HepG2 (cell line): ENCODE measurements around the gene ULK4. TPM values are rescaled to one million over a fixed set of nuclear protein-coding genes. Genes with fewer than 3 reads are reported as not detected.

Experiments
- PRPF4 ChIP-seq: fragments of 200-400 bp; formaldehyde crosslinking; IDR thresholded peaks from 2 replicates; pipeline ENCODE4 v1.6.1; 2016; ENCODE audit warnings: low read length, low read depth; ENCODE audit not compliant: poor library complexity, severe bottlenecking
- ZBTB33 ChIP-seq: sonication (generic); formaldehyde crosslinking; IDR thresholded peaks from 2 replicates; pipeline ENCODE4 v1.4.0; 2020; ENCODE audit warnings: missing genetic modification reagents
- ZNF512B ChIP-seq: sonication (generic); formaldehyde crosslinking; IDR thresholded peaks from 2 replicates; pipeline ENCODE4 v1.5.1; 2020; ENCODE audit warnings: missing genetic modification reagents, mild to moderate bottlenecking, borderline replicate concordance
- polyA plus RNA-seq, 8 experiments: library from polyadenylated mRNA; depleted of rRNA in 3 of 8; stranded (reverse) in 7 of 8; unstranded in 1 of 8; fragments of >200 nt; fragmentation: Illumina TruSeq in 4 of 8; extraction: Trizol in 4 of 8; gene quantifications; 2 replicates each; pipeline versions ENCODE4 v1.2.1 to v1.2.3, GENCODE V29; 2011 to 2016; ENCODE audit warnings: low read depth in 4 of 8, missing spikeins in 1 of 8, mixed read lengths in 1 of 8; ENCODE audit not compliant: insufficient read depth in 1 of 8
- total RNA-seq, 5 experiments: library from RNA; depleted of rRNA; stranded (reverse); fragments of >200 nt; fragmentation: Illumina TruSeq; extraction: Trizol; gene quantifications; 2 replicates each; pipeline ENCODE4 v1.2.3, GENCODE V29; 2016; ENCODE audit warnings: low read depth in 1 of 5
- TF ChIP-seq, protein P1 (sequence below): sonication (generic); formaldehyde crosslinking; IDR thresholded peaks from 2 replicates; pipeline ENCODE4 v1.5.1; 2020; ENCODE audit warnings: mild to moderate bottlenecking, missing genetic modification reagents, moderate library complexity

Gene ULK4
- total and polyA plus RNA-seq, 2 of the 13 experiments (the other 11 are each of a cell fraction or from before 2014, with no cell fraction given): 6.7 to 11.8 TPM

DNA sequence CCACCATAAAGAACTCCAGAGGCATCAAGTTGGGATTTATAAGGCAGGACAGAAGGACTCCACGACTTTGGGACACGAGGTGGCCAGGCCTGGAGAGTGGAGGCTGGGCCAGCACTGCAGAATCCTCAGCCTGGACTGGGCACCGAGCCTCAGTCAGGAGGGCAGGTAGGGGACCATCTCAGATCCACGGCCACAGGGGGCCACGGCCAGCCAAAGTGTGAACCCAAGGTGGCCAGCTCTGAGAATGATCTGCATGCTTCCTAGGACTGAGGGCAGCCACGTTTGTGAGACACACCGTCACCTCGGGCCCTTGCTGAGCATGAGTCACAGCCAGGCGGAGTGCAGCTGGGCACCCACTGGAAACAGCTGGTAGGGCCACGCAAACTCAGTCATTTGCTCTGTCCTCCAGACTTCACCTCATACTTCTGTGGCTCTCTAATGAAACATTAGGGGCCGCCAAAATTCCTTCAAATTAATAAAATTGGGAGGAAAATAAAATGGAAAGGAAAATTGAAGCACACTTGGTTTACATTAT is 696.8 kb downstream of the ULK4 start (continued):
- TF ChIP-seq, protein P1, sequence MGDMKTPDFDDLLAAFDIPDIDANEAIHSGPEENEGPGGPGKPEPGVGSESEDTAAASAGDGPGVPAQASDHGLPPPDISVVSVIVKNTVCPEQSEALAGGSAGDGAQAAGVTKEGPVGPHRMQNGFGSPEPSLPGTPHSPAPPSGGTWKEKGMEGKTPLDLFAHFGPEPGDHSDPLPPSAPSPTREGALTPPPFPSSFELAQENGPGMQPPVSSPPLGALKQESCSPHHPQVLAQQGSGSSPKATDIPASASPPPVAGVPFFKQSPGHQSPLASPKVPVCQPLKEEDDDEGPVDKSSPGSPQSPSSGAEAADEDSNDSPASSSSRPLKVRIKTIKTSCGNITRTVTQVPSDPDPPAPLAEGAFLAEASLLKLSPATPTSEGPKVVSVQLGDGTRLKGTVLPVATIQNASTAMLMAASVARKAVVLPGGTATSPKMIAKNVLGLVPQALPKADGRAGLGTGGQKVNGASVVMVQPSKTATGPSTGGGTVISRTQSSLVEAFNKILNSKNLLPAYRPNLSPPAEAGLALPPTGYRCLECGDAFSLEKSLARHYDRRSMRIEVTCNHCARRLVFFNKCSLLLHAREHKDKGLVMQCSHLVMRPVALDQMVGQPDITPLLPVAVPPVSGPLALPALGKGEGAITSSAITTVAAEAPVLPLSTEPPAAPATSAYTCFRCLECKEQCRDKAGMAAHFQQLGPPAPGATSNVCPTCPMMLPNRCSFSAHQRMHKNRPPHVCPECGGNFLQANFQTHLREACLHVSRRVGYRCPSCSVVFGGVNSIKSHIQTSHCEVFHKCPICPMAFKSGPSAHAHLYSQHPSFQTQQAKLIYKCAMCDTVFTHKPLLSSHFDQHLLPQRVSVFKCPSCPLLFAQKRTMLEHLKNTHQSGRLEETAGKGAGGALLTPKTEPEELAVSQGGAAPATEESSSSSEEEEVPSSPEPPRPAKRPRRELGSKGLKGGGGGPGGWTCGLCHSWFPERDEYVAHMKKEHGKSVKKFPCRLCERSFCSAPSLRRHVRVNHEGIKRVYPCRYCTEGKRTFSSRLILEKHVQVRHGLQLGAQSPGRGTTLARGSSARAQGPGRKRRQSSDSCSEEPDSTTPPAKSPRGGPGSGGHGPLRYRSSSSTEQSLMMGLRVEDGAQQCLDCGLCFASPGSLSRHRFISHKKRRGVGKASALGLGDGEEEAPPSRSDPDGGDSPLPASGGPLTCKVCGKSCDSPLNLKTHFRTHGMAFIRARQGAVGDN: peak; percentile 30
- TF ChIP-seq PRPF4: no peak
- TF ChIP-seq ZNF512B (CRISPR knock-in tag): no peak
- TF ChIP-seq ZBTB33 (CRISPR knock-in tag): peak; percentile 76; the same call in 1 of the 2 replicates
- TF ChIP-seq, all 625 proteins: peak for 6
